ENCODE measurements around the gene LYG2.

DNA sequence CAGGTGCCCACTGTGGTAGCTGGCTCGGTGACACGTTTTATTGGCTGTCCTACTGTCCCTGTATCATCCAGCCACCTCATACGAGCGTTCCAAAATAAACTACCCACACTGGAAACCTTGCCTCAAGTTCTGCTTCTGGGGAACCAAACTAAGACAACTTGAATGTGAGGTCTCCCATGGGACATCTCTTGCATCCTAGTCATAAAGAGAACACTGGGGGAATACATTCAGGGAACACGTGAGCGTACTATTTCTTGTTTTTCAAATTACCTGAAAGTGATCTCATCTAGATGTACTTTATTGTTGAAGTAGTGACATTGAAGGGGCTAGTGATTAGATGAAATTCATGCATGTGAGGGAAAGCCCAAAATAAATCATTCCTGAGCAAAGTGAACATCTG lies 15.0 kb downstream of the LYG2 start:
- TF ChIP-seq, protein P1, sequence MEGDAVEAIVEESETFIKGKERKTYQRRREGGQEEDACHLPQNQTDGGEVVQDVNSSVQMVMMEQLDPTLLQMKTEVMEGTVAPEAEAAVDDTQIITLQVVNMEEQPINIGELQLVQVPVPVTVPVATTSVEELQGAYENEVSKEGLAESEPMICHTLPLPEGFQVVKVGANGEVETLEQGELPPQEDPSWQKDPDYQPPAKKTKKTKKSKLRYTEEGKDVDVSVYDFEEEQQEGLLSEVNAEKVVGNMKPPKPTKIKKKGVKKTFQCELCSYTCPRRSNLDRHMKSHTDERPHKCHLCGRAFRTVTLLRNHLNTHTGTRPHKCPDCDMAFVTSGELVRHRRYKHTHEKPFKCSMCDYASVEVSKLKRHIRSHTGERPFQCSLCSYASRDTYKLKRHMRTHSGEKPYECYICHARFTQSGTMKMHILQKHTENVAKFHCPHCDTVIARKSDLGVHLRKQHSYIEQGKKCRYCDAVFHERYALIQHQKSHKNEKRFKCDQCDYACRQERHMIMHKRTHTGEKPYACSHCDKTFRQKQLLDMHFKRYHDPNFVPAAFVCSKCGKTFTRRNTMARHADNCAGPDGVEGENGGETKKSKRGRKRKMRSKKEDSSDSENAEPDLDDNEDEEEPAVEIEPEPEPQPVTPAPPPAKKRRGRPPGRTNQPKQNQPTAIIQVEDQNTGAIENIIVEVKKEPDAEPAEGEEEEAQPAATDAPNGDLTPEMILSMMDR (IDR thresholded peaks at IDR 0.05), result no peak
- TF ChIP-seq ZFX (IDR thresholded peaks at IDR 0.05; ENCODE audit: borderline replicate concordance), result no peak

Measured in 22Rv1 (cell line).